ENCODE data around the gene ZNF324B. TPM values are rescaled to one million over a fixed set of nuclear protein-coding genes. Genes with fewer than 3 reads are reported as not detected.
A peak's percentile ranks its signal among the peaks of the same experiment; 100 is the strongest.

The ZNF324B gene
- total and polyA plus RNA-seq, 7 donors = 2.5 to 8.9 (median 4.5) TPM

DNA sequence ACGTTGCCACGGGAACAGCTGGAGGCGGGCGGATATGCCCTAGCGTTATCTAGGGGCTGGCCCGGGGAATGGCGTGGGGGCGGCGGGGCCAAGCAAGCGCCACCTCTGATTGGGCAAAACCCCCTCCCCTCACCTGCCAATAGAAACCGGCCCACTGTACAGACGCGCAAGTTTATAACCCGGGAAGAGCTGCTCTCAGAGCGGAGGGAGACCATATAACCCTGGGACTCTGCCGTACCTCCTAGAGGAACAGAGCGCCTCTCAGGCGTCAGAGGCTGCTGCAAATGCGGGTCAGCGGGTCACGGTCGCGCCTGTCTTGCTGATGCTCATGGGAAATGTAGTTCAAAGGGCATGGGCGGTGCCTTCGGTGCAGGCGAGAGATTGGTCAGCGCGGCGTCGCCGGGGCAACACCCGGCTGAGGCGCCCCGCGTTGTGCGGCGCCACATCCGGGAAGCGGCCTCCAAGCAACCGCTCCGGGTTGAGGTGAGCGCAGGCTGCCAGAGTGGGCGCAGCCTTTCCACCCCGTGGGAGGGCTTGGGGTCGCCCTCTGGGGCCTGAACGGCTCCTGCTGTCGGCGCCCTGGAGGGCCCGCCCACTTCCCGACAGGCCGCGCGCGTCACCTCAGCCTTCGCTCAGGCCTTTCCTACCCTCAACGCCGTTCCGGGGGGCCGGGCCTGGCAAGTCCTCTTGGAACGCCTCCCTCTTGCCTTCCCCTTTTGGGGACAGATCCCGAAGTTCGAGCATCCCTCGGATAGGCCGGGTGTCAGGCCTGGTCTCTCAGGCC, 24.5 kb downstream of the ZNF324B start, which contains the start of gene ZNF446:
Gene ZNF446 (plus strand): TSS at position 639 of the 784 bp plus-strand sequence. CDS start 867 bp downstream, outside the sequence.
- 0 to 1% (median 0%) methylated on average over 58 to 64 of the region's 64 CpGs for WGBS, 3 donors
- ATAC-seq (peak; percentile 94 to 96 (median 94)), DNase-seq (peak; percentile 96 to 97)
- Histone ChIP-seq H3K27ac (peak within 1 kb of the TSS; percentile 89), H3K27me3 (ENCODE audit: insufficient read depth in 3 of 3, low read length in 2 of 3) (no peaks in the 10 kb centered on the region), H3K4me1 (peaks cover 14% of the 10 kb centered on the region), H3K9me3 (no peaks in the 10 kb centered on the region), H3K36me3 (ENCODE audit: insufficient read depth in 1 of 2, low read depth in 1 of 2) (peaks cover 0 to 56% of the 10 kb centered on the region in 2 donors), H3K4me3 (peak within 1 kb of the TSS; percentile 89)
- TF ChIP-seq CTCF (IDR thresholded peaks at IDR 0.05) = no peak
- intact Hi-C loops (cut with DNase I) = no loop called here

DNA sequence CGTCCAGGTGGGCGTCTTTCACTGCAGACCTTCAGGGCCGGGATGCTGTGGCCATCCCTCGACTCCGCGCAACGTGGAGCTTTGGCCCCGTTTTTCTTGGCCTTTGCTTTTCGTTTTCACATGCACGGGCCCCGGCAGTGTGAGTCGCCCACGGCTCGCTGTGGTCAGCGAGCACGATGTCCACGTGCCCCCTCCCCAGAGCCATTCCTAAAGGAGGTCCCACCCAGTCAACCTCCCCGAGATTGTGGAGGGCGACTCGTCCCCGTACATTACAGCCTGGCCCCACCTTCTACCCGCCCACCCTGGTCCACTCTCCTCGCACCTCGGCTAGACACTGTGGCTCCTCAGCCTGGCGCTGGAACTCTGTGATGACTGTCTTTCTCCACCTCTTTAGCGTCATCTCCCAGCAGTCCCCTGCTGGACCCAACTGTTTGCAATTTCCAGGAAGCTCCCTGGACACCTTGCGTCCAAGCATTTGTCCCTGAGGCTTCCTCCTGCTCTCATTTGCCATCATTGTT, 25.1 kb downstream of the ZNF324B start:
- no peak for TF ChIP-seq CTCF (IDR thresholded peaks at IDR 0.05)
- 2% methylated on average over 27 of the region's 27 CpGs for WGBS, 3 donors
- Histone ChIP-seq H3K36me3 (ENCODE audit: insufficient read depth in 1 of 2, low read depth in 1 of 2) (peaks cover 0 to 59% of the 10 kb centered on the region in 2 donors), H3K4me1 (peaks cover 14% of the 10 kb centered on the region), H3K27ac (peak overlapping the region; percentile 89), H3K4me3 (peak overlapping the region; percentile 89), H3K27me3 (ENCODE audit: insufficient read depth in 3 of 3, low read length in 2 of 3) (no peaks in the 10 kb centered on the region), H3K9me3 (no peaks in the 10 kb centered on the region)
- intact Hi-C loops (cut with DNase I) = no loop called here
- no peak for DNase-seq
- peak in 3 of 4 donors; percentile 0 to 1 (median 0) for ATAC-seq

DNA sequence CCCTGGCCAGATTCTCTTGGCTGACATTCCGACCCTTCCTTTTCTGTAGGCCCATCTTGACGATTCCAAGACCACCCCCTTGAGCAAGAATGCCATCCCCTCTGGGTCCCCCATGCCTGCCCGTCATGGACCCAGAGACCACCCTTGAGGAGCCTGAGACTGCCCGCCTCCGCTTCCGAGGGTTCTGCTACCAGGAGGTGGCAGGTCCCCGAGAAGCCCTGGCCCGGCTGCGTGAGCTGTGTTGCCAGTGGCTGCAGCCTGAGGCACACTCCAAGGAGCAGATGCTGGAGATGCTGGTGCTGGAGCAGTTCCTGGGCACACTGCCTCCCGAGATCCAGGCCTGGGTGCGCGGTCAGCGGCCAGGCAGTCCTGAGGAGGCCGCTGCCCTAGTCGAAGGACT, 25.7 kb downstream of the ZNF324B start:
- DNase-seq = no peak

GRCh38 chr19:58477871-58478270, 26.4 kb downstream of the ZNF324B start:
- 86 to 100% (median 100%) methylated on average over 1 of the region's 1 CpG for WGBS, 3 donors
- no peaks in the 10 kb centered on the region for H3K9me3 ChIP-seq
- no peak for DNase-seq
- intact Hi-C loops (cut with DNase I) = no loop called here
- H3K27ac ChIP-seq = no peak overlapping the region
- peaks cover 0 to 46% of the 10 kb centered on the region in 2 donors for H3K36me3 ChIP-seq (ENCODE audit: insufficient read depth in 1 of 2, low read depth in 1 of 2)
- H3K4me1 ChIP-seq = peaks cover 14% of the 10 kb centered on the region
- no peaks in the 10 kb centered on the region for H3K27me3 ChIP-seq (ENCODE audit: insufficient read depth in 3 of 3, low read length in 2 of 3)
- no peak for TF ChIP-seq CTCF (IDR thresholded peaks at IDR 0.05)
- no peak overlapping the region for H3K4me3 ChIP-seq
- no peak for ATAC-seq

More for the DNA sequence above, 25.7 kb downstream of the ZNF324B start:
- ATAC-seq = no peak
- Histone ChIP-seq H3K36me3 (ENCODE audit: insufficient read depth in 1 of 2, low read depth in 1 of 2) (peaks cover 0 to 54% of the 10 kb centered on the region in 2 donors), H3K4me3 (peak overlapping the region; percentile 89), H3K9me3 (no peaks in the 10 kb centered on the region), H3K27me3 (ENCODE audit: insufficient read depth in 3 of 3, low read length in 2 of 3) (no peaks in the 10 kb centered on the region), H3K4me1 (peaks cover 14% of the 10 kb centered on the region), H3K27ac (peak overlapping the region; percentile 89)
- WGBS, 3 donors = 81 to 88% (median 83%) methylated on average over 15 of the region's 15 CpGs
- no peak for TF ChIP-seq CTCF (IDR thresholded peaks at IDR 0.05)
- intact Hi-C loops (cut with DNase I) = no loop called here

All from psoas muscle (tissue), 8 donors.